Stromal cell of bone marrow (primary cell): Measurements from ENCODE around the gene GMDS.

ENCODE experiments used
- DNase-seq: peaks from one replicate; pipeline ENCODE4 v3.0.0-alpha.2; 2012; ENCODE audit warnings: low read depth

GMDS gene

DNA sequence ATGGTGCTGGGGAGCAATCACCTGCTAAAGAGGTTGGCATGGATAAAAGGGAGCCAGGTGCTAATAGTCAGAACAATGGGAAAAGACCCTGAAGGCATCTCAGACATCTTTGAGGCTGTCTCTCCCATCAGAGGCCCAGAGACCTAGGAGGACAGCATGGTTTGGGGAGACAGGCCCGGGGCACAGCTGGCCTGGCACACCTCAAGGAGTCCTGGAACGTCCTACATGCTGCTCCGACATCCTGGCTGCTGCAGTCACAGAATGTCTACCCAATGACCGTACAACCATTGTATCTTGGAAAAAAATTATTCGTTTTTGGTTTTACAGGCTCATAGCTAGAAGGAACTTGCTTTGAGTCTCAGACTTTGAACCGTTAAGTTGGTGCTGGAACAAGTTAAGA is 4.4 kb downstream of the GMDS start:
- DNase-seq, result no peak

DNA sequence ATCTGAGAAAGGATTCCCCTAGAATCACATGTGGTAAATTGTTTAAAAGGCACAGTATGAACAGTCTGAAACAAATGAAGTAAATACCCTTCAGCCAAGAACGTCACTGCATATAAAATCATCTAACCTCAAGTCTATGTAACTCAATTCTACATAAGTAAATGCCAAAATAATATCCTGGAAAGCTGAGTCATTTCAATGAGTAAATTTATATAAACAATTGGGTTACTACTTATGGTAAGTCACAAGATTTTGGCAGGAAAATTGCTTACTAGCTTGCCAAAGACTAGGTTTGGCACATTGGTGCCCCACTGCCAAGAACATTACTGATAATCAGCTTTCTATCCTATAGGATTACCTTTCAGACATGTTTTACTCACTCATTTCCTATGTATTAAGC is 8.4 kb downstream of the GMDS start:
- DNase-seq, result peak; percentile 93

GRCh38 chr6:2235777-2236495 is 9.5 kb downstream of the GMDS start:
- DNase-seq, result no peak

DNA sequence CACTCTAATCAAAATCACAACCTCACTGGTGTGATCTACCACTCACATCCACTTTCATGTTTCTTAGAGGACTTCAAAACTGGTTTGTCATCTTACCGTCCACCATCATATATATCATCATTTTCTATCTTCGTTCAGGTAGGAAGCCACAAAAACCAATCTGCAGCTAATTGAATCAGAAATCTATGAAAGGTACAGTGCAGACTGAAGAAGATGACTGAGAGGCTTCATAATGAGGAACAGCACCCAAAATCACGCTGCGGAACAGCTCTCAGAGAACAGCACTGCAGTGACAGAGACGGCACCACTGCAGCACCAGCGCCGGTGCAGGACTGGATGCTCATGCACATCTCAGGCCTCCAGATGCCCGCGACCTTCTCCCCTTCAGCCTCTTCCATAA is 13.0 kb downstream of the GMDS start:
- DNase-seq, result no peak

DNA sequence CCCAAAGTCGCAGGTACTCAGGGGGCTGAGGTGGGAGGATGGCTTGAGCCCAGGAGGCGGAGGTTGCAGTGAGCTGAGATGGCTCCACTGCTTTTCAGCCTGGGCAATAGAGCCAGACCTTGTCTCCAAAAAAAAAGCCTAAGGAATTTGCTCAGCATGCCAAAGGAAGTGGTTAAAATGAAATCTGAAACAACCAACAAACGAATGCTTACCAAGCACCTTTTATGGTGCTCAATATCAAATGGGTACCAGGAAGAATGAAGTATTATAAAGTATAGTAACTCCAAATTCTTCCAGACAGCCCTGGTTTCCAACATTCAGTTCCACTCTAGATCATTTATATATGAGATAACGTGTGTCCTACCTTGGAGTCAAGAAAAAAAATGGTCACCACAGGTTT is 14.0 kb downstream of the GMDS start:
- DNase-seq, result peak; percentile 33

DNA sequence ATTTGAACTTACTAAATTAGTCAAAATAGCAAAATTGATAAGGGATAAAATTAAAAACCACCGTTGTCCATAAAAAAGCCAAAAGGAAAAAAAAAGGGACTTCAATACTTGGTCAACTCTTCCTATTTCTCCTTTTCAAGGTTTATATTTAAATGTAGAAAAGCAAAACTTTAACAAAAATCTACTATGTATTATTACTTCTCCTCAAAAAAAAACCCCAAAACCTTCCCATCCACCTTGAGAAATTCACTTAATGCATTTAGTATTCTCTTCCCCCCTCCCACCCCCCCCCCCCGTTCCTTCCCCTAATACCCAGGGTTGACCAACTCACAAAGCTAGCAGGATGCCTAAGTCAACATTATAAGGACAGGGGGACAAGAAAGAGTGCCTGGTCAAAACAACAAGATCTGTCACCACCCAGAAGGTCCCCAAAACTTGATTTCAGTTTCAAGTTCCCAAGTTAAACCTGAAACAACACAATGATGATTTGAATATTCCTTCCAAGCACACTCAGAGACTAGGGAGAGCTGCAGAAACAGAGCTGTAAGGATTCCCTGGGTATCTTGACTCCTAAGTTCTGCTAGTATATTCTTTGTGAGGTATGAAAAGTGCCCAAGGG is 14.6 kb downstream of the GMDS start:
- DNase-seq, result no peak

DNA sequence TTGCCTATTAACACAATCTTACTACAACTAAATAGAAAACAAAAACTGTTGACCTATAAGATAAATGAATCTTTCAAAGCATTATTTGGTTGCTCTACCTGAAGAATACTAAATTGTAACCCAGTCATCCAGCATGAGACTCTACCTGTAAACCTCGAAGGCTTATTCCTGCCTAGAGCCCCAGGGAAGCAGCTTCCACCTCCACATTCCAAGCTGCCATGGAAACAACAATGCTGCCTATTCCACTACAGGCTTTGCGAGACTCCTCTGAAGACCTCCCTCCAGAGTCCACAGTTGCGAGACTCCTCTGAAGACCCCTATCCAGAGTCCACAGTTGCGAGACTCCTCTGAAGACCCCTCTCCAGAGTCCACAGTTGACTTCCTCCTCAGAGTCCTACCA is 15.7 kb downstream of the GMDS start:
- DNase-seq, result no peak

DNA sequence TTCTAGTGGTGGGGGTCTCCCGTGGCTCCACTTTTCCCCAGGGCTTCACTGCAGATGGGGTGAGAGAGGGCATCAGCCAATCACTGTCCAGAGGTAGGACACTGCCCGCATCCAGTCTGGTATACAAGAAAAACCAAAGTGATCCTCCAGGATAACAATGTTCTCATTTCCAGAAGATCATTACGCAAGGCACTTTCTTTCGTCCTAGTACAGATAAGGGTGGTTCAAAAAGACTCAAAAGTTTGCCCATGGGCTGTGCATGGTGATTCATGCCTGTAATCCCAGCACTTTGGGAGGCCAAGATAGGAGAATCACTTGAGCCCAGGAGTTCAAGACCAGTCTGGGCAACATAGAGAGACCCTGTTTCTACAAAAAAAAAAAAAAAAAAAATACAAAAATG is 16.4 kb downstream of the GMDS start:
- no peak for DNase-seq

DNA sequence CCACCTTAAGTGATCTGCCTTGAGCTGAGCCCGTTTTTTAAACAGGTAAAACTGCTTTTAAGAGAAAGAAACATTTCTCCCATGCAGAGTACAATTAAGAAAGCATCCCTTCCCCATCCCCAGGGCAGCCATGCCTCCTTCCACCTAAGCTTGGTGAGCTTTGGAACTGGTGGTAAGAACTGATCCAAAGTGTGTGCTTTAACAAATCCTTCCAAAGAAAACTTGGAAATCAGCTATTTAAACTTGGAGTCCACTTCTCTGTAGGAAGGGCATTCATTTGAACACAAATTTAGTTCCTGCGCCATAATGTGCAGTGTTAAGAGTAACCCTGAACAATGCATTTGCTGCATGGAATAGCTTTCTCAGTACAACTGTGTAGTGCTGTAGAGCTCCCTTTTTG is 17.0 kb downstream of the GMDS start:
- DNase-seq, result no peak

DNA sequence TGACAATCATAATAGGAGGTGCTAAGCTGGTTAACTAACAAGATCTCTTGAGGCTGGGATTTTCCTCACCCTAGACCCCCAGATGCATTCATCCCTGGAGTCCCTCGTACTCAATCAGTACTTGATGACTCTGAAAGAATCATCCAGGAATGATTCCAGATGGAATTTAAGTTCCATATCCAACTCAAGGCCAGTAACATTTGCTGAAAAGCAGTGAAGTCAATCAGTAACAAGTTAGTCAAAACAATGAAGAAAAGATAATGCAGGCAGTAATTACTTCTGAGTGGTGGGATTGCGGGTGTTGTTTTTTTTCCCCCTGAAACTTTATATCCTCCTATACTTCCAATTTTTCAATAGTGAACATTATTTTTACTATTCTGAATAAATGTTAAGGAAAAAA is 18.6 kb downstream of the GMDS start:
- no peak for DNase-seq

- no peak for DNase-seq
Measured at GRCh38 chr6:2225422-2226392, 19.7 kb downstream of the GMDS start.

GRCh38 chr6:2224847-2225382 is 20.5 kb downstream of the GMDS start:
- no peak for DNase-seq

- DNase-seq, result no peak
Measured at GRCh38 chr6:2222275-2222842, 23.0 kb downstream of the GMDS start.

GRCh38 chr6:2221726-2222274 is 23.6 kb downstream of the GMDS start:
- DNase-seq, result no peak

- DNase-seq, result no peak
Measured at GRCh38 chr6:2220154-2220553, 25.3 kb downstream of the GMDS start.

DNA sequence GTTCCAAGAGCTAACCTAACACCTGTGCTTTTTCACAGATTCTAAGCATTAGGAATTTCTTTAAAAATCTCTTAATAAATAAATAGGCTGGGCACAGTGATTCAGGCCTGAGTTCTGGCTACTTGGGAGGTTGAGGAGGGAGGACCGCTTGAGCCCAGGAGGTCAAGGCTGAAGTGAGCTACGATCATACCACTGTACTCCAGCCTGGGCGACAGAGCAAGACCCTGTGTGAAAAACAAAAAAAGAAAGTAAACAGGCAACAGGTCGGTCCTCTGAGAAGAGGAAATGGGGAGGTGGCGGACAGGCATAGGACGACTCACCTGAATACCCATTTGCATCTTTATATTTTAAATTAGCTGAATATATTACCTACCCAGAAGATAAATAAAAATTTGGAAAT is 26.5 kb downstream of the GMDS start:
- no peak for DNase-seq

- no peak for DNase-seq
Measured at GRCh38 chr6:2216794-2217383, 28.5 kb downstream of the GMDS start.

DNA sequence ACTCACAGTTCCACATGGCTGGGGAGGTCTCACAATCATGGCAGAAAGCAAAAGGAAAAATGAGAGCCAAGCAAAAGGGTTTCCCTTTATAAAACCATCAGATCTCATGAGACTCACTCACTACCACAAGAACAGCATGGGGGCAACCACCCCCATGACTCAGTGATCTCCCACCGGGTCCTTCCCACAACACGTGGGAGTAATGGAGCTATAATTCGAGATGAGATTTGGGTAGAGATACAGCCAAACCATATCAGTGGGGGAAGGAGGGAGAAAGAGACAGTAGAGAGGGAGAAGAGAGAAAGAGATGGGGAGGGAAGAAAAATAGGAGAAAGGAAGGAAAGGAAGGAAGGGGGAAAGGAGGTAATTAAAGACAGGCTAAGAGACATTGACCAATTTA is 30.1 kb downstream of the GMDS start:
- DNase-seq, result peak; percentile 30

DNA sequence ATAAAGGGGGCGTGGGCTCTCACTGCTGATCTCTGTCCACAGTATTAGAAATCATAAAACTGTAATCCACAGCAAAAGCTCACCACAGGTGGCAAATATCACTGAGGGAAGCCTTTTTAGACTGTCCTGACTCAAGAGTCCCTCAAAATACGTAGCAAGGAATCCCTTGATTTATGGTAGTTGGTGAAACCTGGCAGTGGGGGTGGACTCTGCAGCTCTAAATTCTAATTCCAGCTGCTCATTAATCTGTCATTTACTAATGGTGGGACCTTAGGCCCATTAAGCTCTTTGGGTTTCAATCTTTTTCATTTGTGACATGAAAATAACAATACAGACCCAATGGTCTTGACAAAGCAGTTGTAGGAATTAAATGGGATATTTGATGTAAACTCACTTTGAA is 32.3 kb downstream of the GMDS start:
- no peak for DNase-seq

- no peak for DNase-seq
Measured at GRCh38 chr6:2209226-2209809, 36.1 kb downstream of the GMDS start.

- DNase-seq, result no peak
Measured at GRCh38 chr6:2208468-2208867, 36.9 kb downstream of the GMDS start.
